Esophagus squamous epithelium (tissue), 5 donors: Measurements from ENCODE around the gene TRAF3. TPM values are rescaled to one million over a fixed set of nuclear protein-coding genes. Genes with fewer than 3 reads are reported as not detected.

ENCODE experiments used
- DNase-seq: peaks from one replicate; lab custom pipeline; 2025; lab: John Stamatoyannopoulos, UW
- H3K27ac ChIP-seq, 4 donors: fragments of 200-600 bp; sonication (generic); one replicate each; pipeline ENCODE4 v1.5.1; 2016 to 2019; ENCODE audit warnings: mild to moderate bottlenecking in 1 of 4
- H3K27me3 ChIP-seq, 4 donors: fragments of 200-600 bp; sonication (generic); 1 replicate in 3 of 4; 2 replicates in 1 of 4; pipeline versions ENCODE4 v1.5.1 to v1.6.0; 2017 to 2021; ENCODE audit warnings: antibody characterized with exemption in 1 of 4
- H3K36me3 ChIP-seq, 3 donors: fragments of 200-600 bp; sonication (generic); one replicate each; pipeline ENCODE4 v1.5.1; 2016 to 2019
- H3K4me1 ChIP-seq, 3 donors: fragments of 200-600 bp; sonication (generic); one replicate each; pipeline ENCODE4 v1.5.1; 2017 to 2019
- H3K4me3 ChIP-seq, 4 donors: fragments of 200-600 bp; sonication (generic); 1 replicate in 3 of 4; 2 replicates in 1 of 4; pipeline ENCODE4 v1.5.1; 2016 to 2019; ENCODE audit warnings: mild to moderate bottlenecking in 2 of 4, moderate library complexity in 1 of 4
- H3K9me3 ChIP-seq, 3 donors: fragments of 200-600 bp; sonication (generic); one replicate each; pipeline ENCODE4 v1.5.1; 2016 to 2019
- POLR2A ChIP-seq, 4 donors: fragments of 450-650 bp; IDR thresholded peaks; one replicate each; pipeline ENCODE4 v1.6.1; 2017; ENCODE audit warnings: antibody characterized with exemption in 4 of 4, mild to moderate bottlenecking in 4 of 4, moderate library complexity in 3 of 4
- WGBS, 2 donors: methylation state at CpG; one replicate each; pipeline ENCODE4 v1.1.5; 2018; 5-methylcytosine and 5-hydroxymethylcytosine counted together
- intact Hi-C: fragments of 100-400 bp; cut with DNase I; formaldehyde crosslinking; loops from one replicate; pipeline ENCODE4 v1.15.0; 2022
- total RNA-seq, 4 donors: library from RNA; depleted of rRNA; stranded (reverse); fragments of >200 nt; gene quantifications; one replicate each; pipeline ENCODE4 v1.1.0, GENCODE V29; 2016
- TF ChIP-seq, protein P1 (sequence below), 6 experiments: fragments of 450-650 bp in 4 of 6; fragments of 200-600 bp in 2 of 6; sonication (generic) in 2 of 6; IDR thresholded peaks; one replicate each; pipeline ENCODE4 v1.5.1; 2016 to 2019; ENCODE audit warnings: antibody characterized with exemption in 6 of 6, mild to moderate bottlenecking in 4 of 6, moderate library complexity in 4 of 6
- donor health status: DM: yes; HTN: yes; CAD: no.

TRAF3 gene
- total RNA-seq, 4 donors from 2014 or later, result 11.2 to 19.3 (median 13.2) TPM

- no peaks in the 10 kb centered on the region for H3K9me3 ChIP-seq
- intact Hi-C loops, result no loop called here
- peaks cover 7 to 53% (median 10%) of the 10 kb centered on the region in 3 donors for H3K36me3 ChIP-seq
- no peak for DNase-seq
- TF ChIP-seq, protein P1, sequence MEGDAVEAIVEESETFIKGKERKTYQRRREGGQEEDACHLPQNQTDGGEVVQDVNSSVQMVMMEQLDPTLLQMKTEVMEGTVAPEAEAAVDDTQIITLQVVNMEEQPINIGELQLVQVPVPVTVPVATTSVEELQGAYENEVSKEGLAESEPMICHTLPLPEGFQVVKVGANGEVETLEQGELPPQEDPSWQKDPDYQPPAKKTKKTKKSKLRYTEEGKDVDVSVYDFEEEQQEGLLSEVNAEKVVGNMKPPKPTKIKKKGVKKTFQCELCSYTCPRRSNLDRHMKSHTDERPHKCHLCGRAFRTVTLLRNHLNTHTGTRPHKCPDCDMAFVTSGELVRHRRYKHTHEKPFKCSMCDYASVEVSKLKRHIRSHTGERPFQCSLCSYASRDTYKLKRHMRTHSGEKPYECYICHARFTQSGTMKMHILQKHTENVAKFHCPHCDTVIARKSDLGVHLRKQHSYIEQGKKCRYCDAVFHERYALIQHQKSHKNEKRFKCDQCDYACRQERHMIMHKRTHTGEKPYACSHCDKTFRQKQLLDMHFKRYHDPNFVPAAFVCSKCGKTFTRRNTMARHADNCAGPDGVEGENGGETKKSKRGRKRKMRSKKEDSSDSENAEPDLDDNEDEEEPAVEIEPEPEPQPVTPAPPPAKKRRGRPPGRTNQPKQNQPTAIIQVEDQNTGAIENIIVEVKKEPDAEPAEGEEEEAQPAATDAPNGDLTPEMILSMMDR (IDR thresholded peaks at IDR 0.05), result no peak
- TF ChIP-seq POLR2A (IDR thresholded peaks at IDR 0.05), result no peak
- WGBS, 2 donors, result 90 to 97% methylated on average over 19 to 21 of the region's 21 CpGs
- H3K4me3 ChIP-seq, result no peak overlapping the region
- peaks cover 0 to 8% (median 8%) of the 10 kb centered on the region in 3 donors for H3K4me1 ChIP-seq
- H3K27me3 ChIP-seq, result no peaks in the 10 kb centered on the region
- H3K27ac ChIP-seq, result no peak overlapping the region
These were observed 93.0 kb downstream of the TRAF3 start for GRCh38 chr14:102870246-102870645.

GRCh38 chr14:102870994-102871831, 94.0 kb downstream of the TRAF3 start:
- DNase-seq, result no peak
- Histone ChIP-seq H3K36me3 (peaks cover 7 to 62% (median 10%) of the 10 kb centered on the region in 3 donors), H3K27ac (no peak overlapping the region), H3K9me3 (no peaks in the 10 kb centered on the region), H3K4me3 (no peak overlapping the region), H3K4me1 (peaks cover 0 to 8% (median 8%) of the 10 kb centered on the region in 3 donors), H3K27me3 (no peaks in the 10 kb centered on the region)
- intact Hi-C loops, result no loop called here
- WGBS, 2 donors, result 44 to 76% methylated on average over 6 of the region's 10 CpGs
- TF ChIP-seq, protein P1 (IDR thresholded peaks at IDR 0.05), result no peak
- TF ChIP-seq POLR2A (IDR thresholded peaks at IDR 0.05), result no peak

DNA sequence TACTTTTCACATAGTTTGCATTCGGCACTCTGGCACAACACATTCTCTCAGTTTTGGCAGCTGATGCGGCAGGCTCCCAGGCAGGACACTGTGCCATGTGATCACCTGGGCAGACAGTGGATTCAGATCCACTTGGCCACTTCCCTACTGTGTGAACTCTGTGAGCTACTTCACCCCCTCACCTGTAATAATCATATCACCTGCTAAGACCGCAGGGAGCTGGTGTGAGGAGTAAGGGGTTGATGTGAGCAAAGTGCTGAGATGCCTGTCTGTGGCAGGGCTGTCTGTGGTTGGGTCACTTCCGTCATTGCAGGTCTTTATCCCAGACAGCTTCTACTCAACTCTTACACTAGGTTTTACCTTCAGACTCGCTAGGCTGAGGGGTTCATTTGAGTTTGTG, 94.8 kb downstream of the TRAF3 start:
- no peaks in the 10 kb centered on the region for H3K9me3 ChIP-seq
- peaks cover 10 to 70% (median 12%) of the 10 kb centered on the region in 3 donors for H3K36me3 ChIP-seq
- H3K4me1 ChIP-seq, result peaks cover 0 to 8% (median 8%) of the 10 kb centered on the region in 3 donors
- no peak overlapping the region for H3K4me3 ChIP-seq
- no peak for DNase-seq
- TF ChIP-seq POLR2A (IDR thresholded peaks at IDR 0.05), result no peak
- TF ChIP-seq, protein P1 (IDR thresholded peaks at IDR 0.05), result no peak
- H3K27me3 ChIP-seq, result no peaks in the 10 kb centered on the region
- intact Hi-C loops, result no loop called here
- 80 to 96% methylated on average over 5 of the region's 5 CpGs for WGBS, 2 donors
- no peak overlapping the region for H3K27ac ChIP-seq

GRCh38 chr14:102873131-102873530, 95.9 kb downstream of the TRAF3 start:
- no peaks in the 10 kb centered on the region for H3K9me3 ChIP-seq
- no peak overlapping the region for H3K4me3 ChIP-seq
- H3K27ac ChIP-seq, result no peak overlapping the region
- 93 to 98% methylated on average over 6 to 7 of the region's 7 CpGs for WGBS, 2 donors
- H3K27me3 ChIP-seq, result no peaks in the 10 kb centered on the region
- H3K36me3 ChIP-seq, result peaks cover 10 to 82% (median 21%) of the 10 kb centered on the region in 3 donors
- peaks cover 0 to 8% (median 8%) of the 10 kb centered on the region in 3 donors for H3K4me1 ChIP-seq
- DNase-seq, result no peak
- TF ChIP-seq, protein P1 (IDR thresholded peaks at IDR 0.05), result no peak
- no peak for TF ChIP-seq POLR2A (IDR thresholded peaks at IDR 0.05)
- intact Hi-C loops, result no loop called here

GRCh38 chr14:102873546-102874061, 96.4 kb downstream of the TRAF3 start:
- Histone ChIP-seq H3K4me3 (no peak overlapping the region), H3K9me3 (no peaks in the 10 kb centered on the region), H3K27ac (no peak overlapping the region), H3K27me3 (no peaks in the 10 kb centered on the region), H3K4me1 (peaks cover 0 to 8% (median 8%) of the 10 kb centered on the region in 3 donors), H3K36me3 (peaks cover 10 to 85% (median 21%) of the 10 kb centered on the region in 3 donors)
- intact Hi-C loops, result no loop called here
- DNase-seq, result no peak
- TF ChIP-seq, protein P1 (IDR thresholded peaks at IDR 0.05), result no peak
- no peak for TF ChIP-seq POLR2A (IDR thresholded peaks at IDR 0.05)
- WGBS, 2 donors, result 82 to 94% methylated on average over 7 of the region's 7 CpGs
